ENCODE data around the gene CCDC102B.
"Not testable (repeated sequence)": the region's sequence is repeated elsewhere in the genome, so short reads cannot be mapped to it uniquely, and the experiment has no call there.

The CCDC102B gene

DNA sequence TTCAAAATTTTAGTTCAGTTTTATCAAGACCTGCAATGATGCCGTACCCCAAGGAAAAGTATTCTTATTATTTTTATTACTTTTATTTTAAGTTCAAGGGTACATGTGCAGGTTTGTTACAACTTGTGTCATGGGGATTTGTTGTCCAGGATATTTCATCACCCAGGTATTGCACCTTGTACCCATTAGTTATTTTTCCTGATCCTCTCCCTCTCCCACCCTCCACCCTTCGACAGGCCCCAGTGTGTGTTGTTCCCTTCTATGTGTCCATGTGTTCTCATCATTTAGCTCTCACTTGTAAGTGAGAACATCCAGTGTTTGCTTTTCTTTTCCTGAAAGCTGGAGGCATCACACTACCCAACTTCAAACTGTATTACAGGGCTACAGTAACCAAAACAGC lies 122.0 kb downstream of the CCDC102B start:
- no peaks in the 10 kb centered on the region for H3K27me3 ChIP-seq (ENCODE audit: control insufficient read depth, insufficient read depth, low read length)
- H3K36me3 ChIP-seq (ENCODE audit: control insufficient read depth, insufficient read depth, low read length), result no peaks in the 10 kb centered on the region
- no peaks in the 10 kb centered on the region for H3K9me3 ChIP-seq (ENCODE audit: control insufficient read depth, low read length)
- H3K4me1 ChIP-seq (ENCODE audit: control insufficient read depth, insufficient read depth, low read length), result no peaks in the 10 kb centered on the region
- H3K9ac ChIP-seq (ENCODE audit: low read length), result no peak overlapping the region
- no peak overlapping the region for H3K4me3 ChIP-seq (ENCODE audit: low read length)

- H3K27me3 ChIP-seq (ENCODE audit: control insufficient read depth, insufficient read depth, low read length), result no peaks in the 10 kb centered on the region
Measured at GRCh38 chr18:68922392-68922791, 124.5 kb downstream of the CCDC102B start.

GRCh38 chr18:68925268-68925667 lies 127.4 kb downstream of the CCDC102B start:
- no peak overlapping the region for H3K4me3 ChIP-seq (ENCODE audit: low read length)
- no peaks in the 10 kb centered on the region for H3K9me3 ChIP-seq (ENCODE audit: control insufficient read depth, low read length)
- no peaks in the 10 kb centered on the region for H3K36me3 ChIP-seq (ENCODE audit: control insufficient read depth, insufficient read depth, low read length)
- H3K4me1 ChIP-seq (ENCODE audit: control insufficient read depth, insufficient read depth, low read length), result no peaks in the 10 kb centered on the region
- H3K9ac ChIP-seq (ENCODE audit: low read length), result no peak overlapping the region
- no peaks in the 10 kb centered on the region for H3K27me3 ChIP-seq (ENCODE audit: control insufficient read depth, insufficient read depth, low read length)

More at GRCh38 chr18:68922392-68922791, 124.5 kb downstream of the CCDC102B start:
- H3K9ac ChIP-seq (ENCODE audit: low read length), result no peak overlapping the region
- no peaks in the 10 kb centered on the region for H3K9me3 ChIP-seq (ENCODE audit: control insufficient read depth, low read length)
- no peaks in the 10 kb centered on the region for H3K36me3 ChIP-seq (ENCODE audit: control insufficient read depth, insufficient read depth, low read length)
- H3K4me1 ChIP-seq (ENCODE audit: control insufficient read depth, insufficient read depth, low read length), result no peaks in the 10 kb centered on the region
- no peak overlapping the region for H3K4me3 ChIP-seq (ENCODE audit: low read length)

DNA sequence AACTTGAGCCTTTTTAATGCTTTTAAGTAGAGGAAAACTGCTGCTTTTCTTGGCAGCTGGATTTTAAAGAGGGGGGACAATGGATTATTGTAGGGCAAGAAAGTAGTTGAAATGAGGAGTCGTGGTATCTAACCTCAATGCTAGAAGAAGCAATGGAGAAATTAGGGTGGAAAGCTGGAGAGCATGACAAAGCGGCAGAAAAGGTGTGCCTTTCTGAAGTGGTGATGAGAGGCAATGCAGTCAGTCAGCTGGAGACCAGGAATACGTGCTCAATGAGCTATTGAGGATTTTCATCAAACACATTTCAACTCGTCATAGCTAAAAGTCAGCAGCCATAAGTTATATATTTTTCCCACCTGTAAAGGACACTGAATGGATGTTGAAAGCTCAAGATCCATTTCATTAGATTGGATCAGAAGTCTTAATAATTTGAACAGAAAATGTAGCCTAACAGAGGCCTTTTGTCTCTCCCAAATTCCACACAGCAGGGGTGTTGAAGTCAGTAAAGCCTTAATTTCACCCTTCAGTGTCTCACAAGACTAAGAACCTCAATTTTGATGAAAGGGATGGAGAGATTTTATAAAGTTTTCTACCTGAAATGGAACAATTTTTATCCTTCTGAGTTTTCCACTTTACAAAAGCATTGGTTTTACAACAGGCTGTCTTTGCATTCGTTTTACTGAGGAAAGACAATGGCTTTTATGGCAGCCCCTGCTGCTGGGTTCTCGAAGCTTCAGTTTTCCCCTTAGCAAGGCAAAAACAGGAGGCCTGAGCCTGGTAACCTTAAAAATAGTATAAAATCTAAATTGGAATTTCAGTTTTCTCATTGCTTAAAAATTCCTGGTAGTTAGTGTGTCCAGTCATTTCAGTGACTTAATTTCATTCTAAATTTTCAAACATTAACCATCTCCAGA lies 131.1 kb downstream of the CCDC102B start:
- Histone ChIP-seq H3K36me3 (ENCODE audit: control insufficient read depth, insufficient read depth, low read length) (no peaks in the 10 kb centered on the region), H3K4me3 (ENCODE audit: low read length) (no peak overlapping the region), H3K27me3 (ENCODE audit: control insufficient read depth, insufficient read depth, low read length) (no peaks in the 10 kb centered on the region), H3K4me1 (ENCODE audit: control insufficient read depth, insufficient read depth, low read length) (no peaks in the 10 kb centered on the region), H3K9ac (ENCODE audit: low read length) (no peak overlapping the region), H3K9me3 (ENCODE audit: control insufficient read depth, low read length) (no peaks in the 10 kb centered on the region)

DNA sequence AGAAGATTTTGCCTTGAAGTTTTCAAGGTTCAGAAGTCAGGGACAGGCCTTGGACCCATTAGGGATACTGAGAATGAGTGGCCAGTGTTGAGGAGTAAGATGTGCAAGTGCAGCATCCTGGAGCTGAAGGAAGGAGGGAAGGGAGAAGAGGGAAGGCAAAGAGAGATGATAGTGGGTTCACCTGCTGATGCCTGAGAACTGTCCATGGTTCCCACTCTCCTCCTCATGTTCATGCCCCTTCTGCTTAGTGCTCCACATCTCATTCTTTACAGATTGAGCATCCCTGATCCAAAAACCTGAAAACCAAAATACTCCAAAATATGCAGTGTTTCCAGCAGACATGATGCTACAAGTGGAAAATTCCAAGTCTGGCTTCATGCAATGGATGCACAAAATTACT lies 137.8 kb downstream of the CCDC102B start:
- Histone ChIP-seq H3K9ac (ENCODE audit: low read length) (no peak overlapping the region), H3K27me3 (ENCODE audit: control insufficient read depth, insufficient read depth, low read length) (no peaks in the 10 kb centered on the region), H3K36me3 (ENCODE audit: control insufficient read depth, insufficient read depth, low read length) (no peaks in the 10 kb centered on the region), H3K4me3 (ENCODE audit: low read length) (no peak overlapping the region), H3K4me1 (ENCODE audit: control insufficient read depth, insufficient read depth, low read length) (no peaks in the 10 kb centered on the region), H3K9me3 (ENCODE audit: control insufficient read depth, low read length) (no peaks in the 10 kb centered on the region)

DNA sequence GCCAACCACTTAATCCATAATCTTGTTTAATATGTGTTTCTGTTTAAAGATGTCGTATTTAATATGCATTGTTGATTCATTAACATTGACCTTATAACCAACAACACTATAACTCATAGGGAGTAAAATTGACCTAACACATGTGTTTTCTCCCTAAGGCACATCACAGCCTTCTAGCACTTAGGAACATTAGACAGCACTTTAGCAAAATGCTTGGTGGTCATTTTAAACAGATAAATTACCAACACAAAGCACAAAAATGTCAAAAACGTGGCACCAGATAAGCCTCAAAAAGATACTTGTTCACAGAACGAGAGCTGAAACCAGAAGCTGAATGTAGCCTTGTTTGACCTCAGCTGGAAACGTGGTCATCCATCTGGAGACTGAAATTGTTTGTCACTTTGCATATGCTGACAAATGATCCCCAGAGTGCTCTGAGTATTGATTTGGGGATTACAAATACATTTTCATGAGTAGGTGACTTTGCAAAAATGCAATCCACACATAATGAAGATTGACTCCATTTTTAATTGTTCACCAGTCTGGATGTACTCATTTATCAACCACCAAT lies 139.2 kb downstream of the CCDC102B start:
- no peaks in the 10 kb centered on the region for H3K4me1 ChIP-seq (ENCODE audit: control insufficient read depth, insufficient read depth, low read length)
- no peaks in the 10 kb centered on the region for H3K27me3 ChIP-seq (ENCODE audit: control insufficient read depth, insufficient read depth, low read length)
- no peak overlapping the region for H3K4me3 ChIP-seq (ENCODE audit: low read length)
- no peaks in the 10 kb centered on the region for H3K36me3 ChIP-seq (ENCODE audit: control insufficient read depth, insufficient read depth, low read length)
- H3K9ac ChIP-seq (ENCODE audit: low read length), result no peak overlapping the region
- H3K9me3 ChIP-seq (ENCODE audit: control insufficient read depth, low read length), result no peaks in the 10 kb centered on the region

DNA sequence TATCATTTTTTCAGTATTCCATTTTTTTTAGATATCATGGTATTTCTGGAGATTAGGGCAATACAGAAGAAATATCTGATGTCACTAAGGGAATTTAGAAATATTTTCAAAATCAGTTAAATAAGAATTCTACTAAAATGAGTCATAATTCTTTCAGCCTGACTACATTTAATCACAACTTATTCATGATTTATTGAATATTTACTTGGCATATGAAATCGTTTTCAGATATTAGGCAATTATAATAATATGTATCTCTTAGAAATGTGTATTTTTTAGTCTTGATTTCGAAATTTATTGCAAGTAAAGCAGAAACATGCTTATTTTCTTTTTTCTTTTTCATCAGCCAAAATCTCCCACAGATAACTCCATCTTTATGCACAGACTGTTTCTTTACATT lies 142.2 kb downstream of the CCDC102B start:
- no peak overlapping the region for H3K9ac ChIP-seq (ENCODE audit: low read length)
- H3K27me3 ChIP-seq (ENCODE audit: control insufficient read depth, insufficient read depth, low read length), result no peaks in the 10 kb centered on the region
- no peaks in the 10 kb centered on the region for H3K9me3 ChIP-seq (ENCODE audit: control insufficient read depth, low read length)
- no peak overlapping the region for H3K4me3 ChIP-seq (ENCODE audit: low read length)
- no peaks in the 10 kb centered on the region for H3K36me3 ChIP-seq (ENCODE audit: control insufficient read depth, insufficient read depth, low read length)
- no peaks in the 10 kb centered on the region for H3K4me1 ChIP-seq (ENCODE audit: control insufficient read depth, insufficient read depth, low read length)

GRCh38 chr18:68940754-68941153 lies 142.9 kb downstream of the CCDC102B start:
- H3K4me3 ChIP-seq (ENCODE audit: low read length), result no peak overlapping the region
- H3K4me1 ChIP-seq (ENCODE audit: control insufficient read depth, insufficient read depth, low read length), result no peaks in the 10 kb centered on the region
- H3K9ac ChIP-seq (ENCODE audit: low read length), result no peak overlapping the region
- no peaks in the 10 kb centered on the region for H3K36me3 ChIP-seq (ENCODE audit: control insufficient read depth, insufficient read depth, low read length)
- H3K27me3 ChIP-seq (ENCODE audit: control insufficient read depth, insufficient read depth, low read length), result no peaks in the 10 kb centered on the region
- H3K9me3 ChIP-seq (ENCODE audit: control insufficient read depth, low read length), result no peaks in the 10 kb centered on the region

DNA sequence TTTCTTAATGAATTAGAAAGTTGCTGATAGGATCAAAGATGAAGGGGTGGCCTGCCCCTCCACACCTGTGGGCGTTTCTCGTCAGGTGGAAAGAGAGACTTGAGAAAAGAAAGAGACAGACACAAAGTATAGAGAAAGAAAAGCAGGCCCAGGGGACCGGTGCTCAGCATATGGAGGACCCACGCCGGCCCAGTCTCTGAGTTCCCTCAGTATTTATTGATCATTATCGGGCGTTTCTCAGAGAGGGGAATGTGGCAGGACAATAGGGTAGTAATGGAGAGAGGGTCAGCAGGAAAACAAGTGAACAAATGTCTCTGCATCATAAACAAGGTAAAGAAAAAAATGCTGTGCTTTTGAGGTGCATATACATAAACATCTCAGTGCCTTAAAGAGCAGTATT lies 144.3 kb downstream of the CCDC102B start:
- Histone ChIP-seq H3K4me1 (ENCODE audit: control insufficient read depth, insufficient read depth, low read length) (no peaks in the 10 kb centered on the region), H3K9me3 (ENCODE audit: control insufficient read depth, low read length) (no peaks in the 10 kb centered on the region), H3K4me3 (ENCODE audit: low read length) (no peak overlapping the region), H3K9ac (ENCODE audit: low read length) (no peak overlapping the region), H3K36me3 (ENCODE audit: control insufficient read depth, insufficient read depth, low read length) (no peaks in the 10 kb centered on the region), H3K27me3 (ENCODE audit: control insufficient read depth, insufficient read depth, low read length) (no peaks in the 10 kb centered on the region)

DNA sequence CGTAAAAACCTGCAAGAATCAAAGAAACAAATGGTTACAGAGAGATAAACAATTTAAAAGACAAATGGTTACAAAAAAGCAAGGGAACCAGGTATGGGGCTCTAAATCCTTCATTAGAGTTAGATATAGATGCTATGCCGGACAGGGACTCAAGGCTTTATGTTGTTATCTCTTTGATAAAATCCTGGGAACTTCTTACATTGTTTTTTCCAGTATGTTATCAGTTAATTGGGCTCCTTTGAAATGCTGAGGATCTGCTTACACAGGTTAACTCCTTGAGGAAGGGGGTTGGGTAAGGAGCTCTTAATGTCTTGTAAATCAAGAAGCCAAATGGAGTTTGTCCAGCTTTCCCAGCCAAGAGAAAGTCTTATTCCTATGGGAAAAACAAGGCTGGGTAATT lies 146.0 kb downstream of the CCDC102B start:
- H3K27me3 ChIP-seq (ENCODE audit: control insufficient read depth, insufficient read depth, low read length); H3K9me3 ChIP-seq (ENCODE audit: control insufficient read depth, low read length); H3K9ac ChIP-seq (ENCODE audit: low read length); H3K4me3 ChIP-seq (ENCODE audit: low read length); H3K4me1 ChIP-seq (ENCODE audit: control insufficient read depth, insufficient read depth, low read length); H3K36me3 ChIP-seq (ENCODE audit: control insufficient read depth, insufficient read depth, low read length): not testable (repeated sequence)

- no peaks in the 10 kb centered on the region for H3K36me3 ChIP-seq (ENCODE audit: control insufficient read depth, insufficient read depth, low read length)
- no peaks in the 10 kb centered on the region for H3K27me3 ChIP-seq (ENCODE audit: control insufficient read depth, insufficient read depth, low read length)
- H3K4me3 ChIP-seq (ENCODE audit: low read length), result no peak overlapping the region
- no peak overlapping the region for H3K9ac ChIP-seq (ENCODE audit: low read length)
- H3K9me3 ChIP-seq (ENCODE audit: control insufficient read depth, low read length), result no peaks in the 10 kb centered on the region
- no peaks in the 10 kb centered on the region for H3K4me1 ChIP-seq (ENCODE audit: control insufficient read depth, insufficient read depth, low read length)
Measured at GRCh38 chr18:68944330-68944729, 146.4 kb downstream of the CCDC102B start.

GRCh38 chr18:68944826-68945225 lies 146.9 kb downstream of the CCDC102B start:
- no peaks in the 10 kb centered on the region for H3K4me1 ChIP-seq (ENCODE audit: control insufficient read depth, insufficient read depth, low read length)
- no peaks in the 10 kb centered on the region for H3K27me3 ChIP-seq (ENCODE audit: control insufficient read depth, insufficient read depth, low read length)
- no peak overlapping the region for H3K4me3 ChIP-seq (ENCODE audit: low read length)
- no peaks in the 10 kb centered on the region for H3K9me3 ChIP-seq (ENCODE audit: control insufficient read depth, low read length)
- no peaks in the 10 kb centered on the region for H3K36me3 ChIP-seq (ENCODE audit: control insufficient read depth, insufficient read depth, low read length)
- no peak overlapping the region for H3K9ac ChIP-seq (ENCODE audit: low read length)

Data from mucosa of stomach (tissue), 1 donor.